WTC11 (cell line): ENCODE data around the gene CDKN2AIPNL. TPM values are rescaled to one million over a fixed set of nuclear protein-coding genes. Genes with fewer than 3 reads are reported as not detected.

Source experiments
- ATAC-seq: fragments of 200-7000 bp; cut with Tn5 transposase; 2 replicates; pipeline ENCODE4 v1.10.0; 2021; ENCODE audit warnings: mild to moderate bottlenecking, moderate library complexity
- CTCF ChIA-PET: fragments of 300-600 bp; sonication (Branson Sonifier 250); formaldehyde crosslinking; loops from one replicate; lab custom pipeline; 2021; ENCODE audit warnings: antibody characterized with exemption; lab: Charles Lee
- POLR2A ChIA-PET: fragments of 350-600 bp; sonication (Branson Sonifier 250); formaldehyde crosslinking; loops from one replicate; lab custom pipeline; 2021; ENCODE audit warnings: antibody characterized with exemption; lab: Charles Lee
- DNase-seq: peaks from one replicate; pipeline ENCODE4 v3.0.0; 2021; ENCODE audit warnings: low spot score
- H3K27ac Mint-ChIP-seq: 2 replicates; pipeline ENCODE4 v1.8.0; 2021; ENCODE audit warnings: mixed read lengths
- H3K27me3 Mint-ChIP-seq: 2 replicates; pipeline ENCODE4 v1.8.0; 2021; ENCODE audit warnings: low read depth, mild to moderate bottlenecking, moderate library complexity, mixed read lengths
- H3K36me3 Mint-ChIP-seq: 2 replicates; pipeline ENCODE4 v1.8.0; 2021; ENCODE audit warnings: mixed read lengths
- H3K4me1 Mint-ChIP-seq: 2 replicates; pipeline ENCODE4 v1.8.0; 2022; ENCODE audit warnings: mixed read lengths
- H3K4me3 Mint-ChIP-seq: 2 replicates; pipeline ENCODE4 v1.8.0; 2021; ENCODE audit warnings: mild to moderate bottlenecking, moderate library complexity, mixed read lengths
- H3K9me3 Mint-ChIP-seq: 2 replicates; pipeline ENCODE4 v1.8.0; 2021; ENCODE audit warnings: mixed read lengths
- ATF3 ChIP-seq: sonication (generic); formaldehyde crosslinking; conservative IDR thresholded peaks from 2 replicates; pipeline ENCODE4 v1.8.1; 2022; ENCODE audit warnings: mild to moderate bottlenecking, missing genetic modification reagents
- ATF6 ChIP-seq: sonication (generic); formaldehyde crosslinking; IDR thresholded peaks from 2 replicates; pipeline ENCODE4 v1.8.1; 2023; ENCODE audit warnings: mild to moderate bottlenecking, missing genetic modification reagents
- CREM ChIP-seq: sonication (generic); formaldehyde crosslinking; IDR thresholded peaks from 2 replicates; pipeline ENCODE4 v1.8.1; 2022; ENCODE audit warnings: mild to moderate bottlenecking, missing genetic modification reagents, moderate library complexity
- FOXK1 ChIP-seq: sonication (generic); formaldehyde crosslinking; IDR thresholded peaks from 2 replicates; pipeline ENCODE4 v1.8.0; 2022; ENCODE audit warnings: mild to moderate bottlenecking, moderate library complexity, missing genetic modification reagents
- JAZF1 ChIP-seq: fragments of 250-450 bp; sonication (Bioruptor Pico); IDR thresholded peaks from 2 replicates; pipeline ENCODE4 v1.9.0; 2021; ENCODE audit warnings: moderate library complexity, mild to moderate bottlenecking, inconsistent platforms
- JUN ChIP-seq: sonication (generic); formaldehyde crosslinking; IDR thresholded peaks from 2 replicates; pipeline ENCODE4 v1.8.0; 2023; ENCODE audit warnings: mild to moderate bottlenecking, missing genetic modification reagents
- NFATC4 ChIP-seq: fragments of 250-450 bp; sonication (Bioruptor Pico); IDR thresholded peaks from 2 replicates; pipeline ENCODE4 v1.9.0; 2021; ENCODE audit warnings: mild to moderate bottlenecking
- NFE2L1 ChIP-seq: sonication (generic); formaldehyde crosslinking; IDR thresholded peaks from 2 replicates; pipeline ENCODE4 v1.8.1; 2023; ENCODE audit warnings: missing genetic modification reagents
- NR3C1 ChIP-seq: sonication (generic); formaldehyde crosslinking; conservative IDR thresholded peaks from 2 replicates; pipeline ENCODE4 v1.8.1; 2023; ENCODE audit warnings: low read depth, mild to moderate bottlenecking, missing genetic modification reagents
- PRDM15 ChIP-seq: sonication (generic); formaldehyde crosslinking; IDR thresholded peaks from 2 replicates; pipeline ENCODE4 v1.8.0; 2022; ENCODE audit warnings: missing genetic modification reagents
- RELA ChIP-seq: sonication (generic); formaldehyde crosslinking; IDR thresholded peaks from 2 replicates; pipeline ENCODE4 v1.8.1; 2022; ENCODE audit warnings: missing genetic modification reagents, mild to moderate bottlenecking, borderline replicate concordance
- SMAD4 ChIP-seq: sonication (generic); formaldehyde crosslinking; IDR thresholded peaks from 2 replicates; pipeline ENCODE4 v1.8.0; 2022; ENCODE audit warnings: mild to moderate bottlenecking, missing genetic modification reagents
- SP1 ChIP-seq: sonication (generic); formaldehyde crosslinking; conservative IDR thresholded peaks from 2 replicates; pipeline ENCODE4 v1.8.1; 2022; ENCODE audit warnings: missing genetic modification reagents
- TCF7 ChIP-seq: sonication (generic); formaldehyde crosslinking; IDR thresholded peaks from 2 replicates; pipeline ENCODE4 v1.8.0; 2022; ENCODE audit warnings: mild to moderate bottlenecking, low read depth, missing genetic modification reagents, moderate library complexity
- ZBTB21 ChIP-seq: sonication (generic); formaldehyde crosslinking; IDR thresholded peaks from 2 replicates; pipeline ENCODE4 v1.8.1; 2023; ENCODE audit warnings: mild to moderate bottlenecking, missing genetic modification reagents, borderline replicate concordance
- total RNA-seq: library from RNA; stranded (reverse); gene quantifications from 3 replicates; pipeline ENCODE4 v1.2.3, GENCODE V29; 2021
- TF ChIP-seq, protein P1 (sequence below): fragments of 250-450 bp; sonication (Bioruptor Pico); IDR thresholded peaks from 2 replicates; pipeline ENCODE4 v1.8.0; 2021; ENCODE audit warnings: mild to moderate bottlenecking
- TF ChIP-seq, protein P2 (sequence below): fragments of 200-600 bp; IDR thresholded peaks from 2 replicates; pipeline ENCODE4 v1.8.0; 2022; ENCODE audit warnings: antibody characterized with exemption
- TF ChIP-seq, protein P3 (sequence below): sonication (generic); formaldehyde crosslinking; IDR thresholded peaks from 2 replicates; pipeline ENCODE4 v1.8.0; 2023; ENCODE audit warnings: missing genetic modification reagents
- TF ChIP-seq, protein P4 (sequence below): sonication (generic); formaldehyde crosslinking; IDR thresholded peaks from 2 replicates; pipeline ENCODE4 v1.8.1; 2022; ENCODE audit warnings: low read depth, missing genetic modification reagents, borderline replicate concordance

CDKN2AIPNL gene
- total RNA-seq, 1 experiment from 2014 or later, result 54.3 TPM

DNA sequence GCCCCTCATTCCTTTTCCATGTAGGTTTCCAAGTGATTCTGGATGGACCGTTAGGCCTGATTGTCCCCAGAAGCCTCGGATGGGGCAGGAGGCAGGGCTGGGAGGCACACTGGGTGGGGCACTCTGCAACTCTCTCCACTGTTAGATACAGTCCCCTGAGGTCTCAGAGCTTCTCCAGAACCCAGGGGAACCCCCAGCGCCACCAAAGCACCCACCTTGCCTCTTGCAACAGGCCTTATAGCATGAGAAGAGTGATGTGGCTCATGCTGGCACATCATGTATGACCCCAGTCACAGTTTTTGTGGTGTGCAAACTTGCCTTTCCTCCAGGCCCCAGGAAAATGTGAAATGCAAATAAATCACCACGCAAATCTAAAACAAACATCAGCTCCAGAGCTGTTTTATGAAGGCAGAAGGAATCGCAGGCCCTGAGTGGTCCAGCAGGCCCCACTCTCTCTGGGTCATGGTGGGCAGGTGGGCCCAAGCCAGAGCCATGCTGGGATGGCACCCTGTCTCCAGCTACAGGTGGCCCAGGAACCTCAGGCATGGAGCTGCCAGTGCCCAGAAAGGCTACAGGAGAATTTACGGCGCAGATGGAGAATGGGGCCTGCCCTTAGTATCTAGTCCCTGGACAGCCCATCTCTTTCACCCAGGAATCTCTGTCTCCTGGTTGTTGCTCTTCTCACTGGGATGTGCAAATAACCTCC, 36.3 kb upstream of the CDKN2AIPNL start:
- Mint-ChIP-seq H3K36me3 (peaks cover 19% of the 10 kb centered on the region), H3K27ac (no peak overlapping the region), H3K4me3 (no peak overlapping the region), H3K27me3 (peaks cover 3% of the 10 kb centered on the region; the same call in 1 of the 2 replicates), H3K4me1 (peaks cover 9% of the 10 kb centered on the region), H3K9me3 (peaks cover 15% of the 10 kb centered on the region)
- TF ChIP-seq, protein P1, sequence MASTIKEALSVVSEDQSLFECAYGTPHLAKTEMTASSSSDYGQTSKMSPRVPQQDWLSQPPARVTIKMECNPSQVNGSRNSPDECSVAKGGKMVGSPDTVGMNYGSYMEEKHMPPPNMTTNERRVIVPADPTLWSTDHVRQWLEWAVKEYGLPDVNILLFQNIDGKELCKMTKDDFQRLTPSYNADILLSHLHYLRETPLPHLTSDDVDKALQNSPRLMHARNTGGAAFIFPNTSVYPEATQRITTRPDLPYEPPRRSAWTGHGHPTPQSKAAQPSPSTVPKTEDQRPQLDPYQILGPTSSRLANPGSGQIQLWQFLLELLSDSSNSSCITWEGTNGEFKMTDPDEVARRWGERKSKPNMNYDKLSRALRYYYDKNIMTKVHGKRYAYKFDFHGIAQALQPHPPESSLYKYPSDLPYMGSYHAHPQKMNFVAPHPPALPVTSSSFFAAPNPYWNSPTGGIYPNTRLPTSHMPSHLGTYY (CRISPR knock-in tag), result no peak
- TF ChIP-seq NFE2L1 (CRISPR knock-in tag) (no peak), PRDM15 (CRISPR knock-in tag) (no peak), NR3C1 (CRISPR knock-in tag) (no peak), SMAD4 (CRISPR knock-in tag) (no peak), ATF3 (CRISPR knock-in tag) (no peak), ZBTB21 (CRISPR knock-in tag) (no peak), JAZF1 (no peak), NFATC4 (CRISPR knock-in tag) (no peak), SP1 (CRISPR knock-in tag) (no peak), RELA (no peak), ATF6 (CRISPR knock-in tag) (no peak), CREM (CRISPR knock-in tag) (no peak), TCF7 (CRISPR knock-in tag) (no peak)
- ChIA-PET CTCF (interaction anchor here (0.6 to 1.1 kb wide), 2 partner anchors 17 to 139 kb away, joined by 3 to 4 read pairs; no protein-coding TSS in a partner anchor), POLR2A (interaction anchor here (1.8 kb wide), 1 partner anchor 19 kb away, joined by 7 read pairs; no protein-coding TSS in a partner anchor)
- no peak for ATAC-seq
- no peak for DNase-seq

DNA sequence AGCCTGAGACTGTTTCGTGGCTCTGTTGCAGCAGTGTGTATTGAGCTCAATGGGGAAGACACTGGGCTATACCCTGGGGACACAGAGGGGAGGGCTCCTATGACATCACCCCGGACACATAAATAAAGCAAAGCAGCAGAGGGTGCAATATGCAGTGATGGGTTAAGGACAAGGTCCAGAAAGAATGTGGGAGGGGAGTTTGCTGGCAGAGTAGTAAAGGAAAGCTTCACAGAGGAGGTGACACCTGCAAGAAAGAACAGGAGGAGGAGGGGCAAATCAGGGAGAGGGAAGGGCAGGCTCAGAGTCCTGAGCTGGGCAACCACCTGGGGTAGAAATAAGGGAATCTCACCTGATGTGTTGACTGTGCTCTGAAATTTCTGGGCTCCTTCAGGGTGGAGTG, 35.3 kb upstream of the CDKN2AIPNL start:
- no peak for DNase-seq
- ChIA-PET POLR2A (interaction anchor here (0.6 to 1.8 kb wide), 3 partner anchors 20 to 47 kb away, joined by 3 to 7 read pairs (median 3); partner anchors contain the start of gene CDKN2AIPNL), CTCF (interaction anchor here (1.1 to 1.5 kb wide), 2 partner anchors 18 to 140 kb away, joined by 4 read pairs; no protein-coding TSS in a partner anchor)
- Mint-ChIP-seq H3K4me1 (peaks cover 12% of the 10 kb centered on the region), H3K9me3 (peaks cover 15% of the 10 kb centered on the region), H3K27me3 (peaks cover 3% of the 10 kb centered on the region; the same call in 1 of the 2 replicates), H3K4me3 (no peak overlapping the region), H3K36me3 (peaks cover 20% of the 10 kb centered on the region), H3K27ac (no peak overlapping the region)
- ATAC-seq, result peak; percentile 72
- TF ChIP-seq, protein P2, sequence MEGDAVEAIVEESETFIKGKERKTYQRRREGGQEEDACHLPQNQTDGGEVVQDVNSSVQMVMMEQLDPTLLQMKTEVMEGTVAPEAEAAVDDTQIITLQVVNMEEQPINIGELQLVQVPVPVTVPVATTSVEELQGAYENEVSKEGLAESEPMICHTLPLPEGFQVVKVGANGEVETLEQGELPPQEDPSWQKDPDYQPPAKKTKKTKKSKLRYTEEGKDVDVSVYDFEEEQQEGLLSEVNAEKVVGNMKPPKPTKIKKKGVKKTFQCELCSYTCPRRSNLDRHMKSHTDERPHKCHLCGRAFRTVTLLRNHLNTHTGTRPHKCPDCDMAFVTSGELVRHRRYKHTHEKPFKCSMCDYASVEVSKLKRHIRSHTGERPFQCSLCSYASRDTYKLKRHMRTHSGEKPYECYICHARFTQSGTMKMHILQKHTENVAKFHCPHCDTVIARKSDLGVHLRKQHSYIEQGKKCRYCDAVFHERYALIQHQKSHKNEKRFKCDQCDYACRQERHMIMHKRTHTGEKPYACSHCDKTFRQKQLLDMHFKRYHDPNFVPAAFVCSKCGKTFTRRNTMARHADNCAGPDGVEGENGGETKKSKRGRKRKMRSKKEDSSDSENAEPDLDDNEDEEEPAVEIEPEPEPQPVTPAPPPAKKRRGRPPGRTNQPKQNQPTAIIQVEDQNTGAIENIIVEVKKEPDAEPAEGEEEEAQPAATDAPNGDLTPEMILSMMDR, result no peak
- TF ChIP-seq JUN (CRISPR knock-in tag) (no peak), SP1 (CRISPR knock-in tag) (no peak), FOXK1 (CRISPR knock-in tag) (no peak)
- TF ChIP-seq, protein P3, sequence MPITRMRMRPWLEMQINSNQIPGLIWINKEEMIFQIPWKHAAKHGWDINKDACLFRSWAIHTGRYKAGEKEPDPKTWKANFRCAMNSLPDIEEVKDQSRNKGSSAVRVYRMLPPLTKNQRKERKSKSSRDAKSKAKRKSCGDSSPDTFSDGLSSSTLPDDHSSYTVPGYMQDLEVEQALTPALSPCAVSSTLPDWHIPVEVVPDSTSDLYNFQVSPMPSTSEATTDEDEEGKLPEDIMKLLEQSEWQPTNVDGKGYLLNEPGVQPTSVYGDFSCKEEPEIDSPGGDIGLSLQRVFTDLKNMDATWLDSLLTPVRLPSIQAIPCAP, result no peak
- TF ChIP-seq, protein P4, sequence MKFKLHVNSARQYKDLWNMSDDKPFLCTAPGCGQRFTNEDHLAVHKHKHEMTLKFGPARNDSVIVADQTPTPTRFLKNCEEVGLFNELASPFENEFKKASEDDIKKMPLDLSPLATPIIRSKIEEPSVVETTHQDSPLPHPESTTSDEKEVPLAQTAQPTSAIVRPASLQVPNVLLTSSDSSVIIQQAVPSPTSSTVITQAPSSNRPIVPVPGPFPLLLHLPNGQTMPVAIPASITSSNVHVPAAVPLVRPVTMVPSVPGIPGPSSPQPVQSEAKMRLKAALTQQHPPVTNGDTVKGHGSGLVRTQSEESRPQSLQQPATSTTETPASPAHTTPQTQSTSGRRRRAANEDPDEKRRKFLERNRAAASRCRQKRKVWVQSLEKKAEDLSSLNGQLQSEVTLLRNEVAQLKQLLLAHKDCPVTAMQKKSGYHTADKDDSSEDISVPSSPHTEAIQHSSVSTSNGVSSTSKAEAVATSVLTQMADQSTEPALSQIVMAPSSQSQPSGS, result no peak
